Testis (tissue), 3 donors: Measurements from ENCODE around the gene PRCC. TPM values are rescaled to one million over a fixed set of nuclear protein-coding genes. Genes with fewer than 3 reads are reported as not detected.
A peak's percentile ranks its signal among the peaks of the same experiment; 100 is the strongest.

ENCODE experiments used
- DNase-seq: peaks from one replicate; pipeline ENCODE4 v3.0.0-alpha.2; 2019
- H3K27ac ChIP-seq, 2 donors: fragments of 200-600 bp; sonication (generic); one replicate each; pipeline ENCODE4 v1.5.1; 2019
- H3K27me3 ChIP-seq: fragments of 200-600 bp; sonication (generic); one replicate; pipeline ENCODE4 v1.5.1; 2019
- H3K36me3 ChIP-seq: fragments of 200-600 bp; sonication (generic); one replicate; pipeline ENCODE4 v1.5.1; 2017; ENCODE audit warnings: low read depth; ENCODE audit errors: missing control alignments
- H3K4me1 ChIP-seq: fragments of 200-600 bp; sonication (generic); one replicate; pipeline ENCODE4 v1.5.1; 2019
- H3K4me3 ChIP-seq, 2 donors: fragments of 200-600 bp; sonication (generic); one replicate each; pipeline ENCODE4 v1.5.1; 2017 to 2019
- H3K9me3 ChIP-seq: fragments of 200-600 bp; sonication (generic); one replicate; pipeline ENCODE4 v1.5.1; 2017
- POLR2A ChIP-seq: fragments of 450-650 bp; IDR thresholded peaks from one replicate; pipeline ENCODE4 v1.6.1; 2017; ENCODE audit warnings: antibody characterized with exemption, mild to moderate bottlenecking, moderate library complexity
- WGBS, 2 donors: methylation state at CpG; one replicate each; pipeline ENCODE4 v1.1.5; 2018; 5-methylcytosine and 5-hydroxymethylcytosine counted together
- intact Hi-C: fragments of 100-400 bp; cut with DNase I; formaldehyde crosslinking; loops from one replicate; pipeline ENCODE4 v1.15.1; 2023; ENCODE audit warnings: low total_unique reads
- polyA plus RNA-seq: library from polyadenylated mRNA; stranded (reverse); fragments of 350-450 nt; fragmentation: Illumina TruSeq; extraction: RNeasy Lipid Tissue Mini Kit (QIAGEN cat#74804); gene quantifications from one replicate; pipeline ENCODE4 v1.2.3, GENCODE V29; 2014; ENCODE audit warnings: low read depth, low replicate concordance; ENCODE audit not compliant: insufficient read depth
- total RNA-seq, 2 donors: library from RNA; depleted of rRNA; stranded (reverse); fragments of >200 nt; gene quantifications; one replicate each; pipeline ENCODE4 v1.2.3, GENCODE V29; 2016
- TF ChIP-seq, protein P1 (sequence below), 3 experiments: fragments of 450-650 bp in 2 of 3; fragments of 200-600 bp in 1 of 3; sonication (generic) in 1 of 3; IDR thresholded peaks; one replicate each; pipeline ENCODE4 v1.5.1; 2016 to 2019; ENCODE audit warnings: antibody characterized with exemption in 3 of 3, mild to moderate bottlenecking in 2 of 3, moderate library complexity in 1 of 3

The PRCC gene
- total and polyA plus RNA-seq, 3 donors from 2014 or later = 53.3 to 68.3 (median 62.0) TPM

DNA sequence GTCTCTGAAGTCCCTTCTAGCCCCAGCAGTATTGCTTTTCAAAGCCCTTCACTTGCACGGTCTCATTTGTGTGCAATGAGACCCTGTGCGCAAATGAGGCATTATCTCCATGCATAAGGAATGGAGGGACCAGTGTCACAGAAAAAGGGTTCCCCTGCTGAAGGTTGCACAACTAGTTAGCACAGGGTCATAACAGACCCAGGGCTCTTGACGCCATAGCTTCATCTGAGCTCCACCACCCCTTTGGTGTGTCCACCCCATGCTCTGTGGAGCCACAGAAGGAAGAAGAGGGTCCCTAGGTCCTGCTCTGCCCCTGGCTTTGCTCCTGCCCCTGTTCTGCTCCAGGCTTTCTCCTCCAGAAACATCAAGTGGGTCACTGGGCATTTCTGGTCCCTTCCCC is 36.7 kb downstream of the PRCC start:
- Histone ChIP-seq H3K4me1 (peaks cover 25% of the 10 kb centered on the region), H3K36me3 (no peaks in the 10 kb centered on the region), H3K4me3 (no peak overlapping the region), H3K27ac (no peak overlapping the region), H3K27me3 (no peaks in the 10 kb centered on the region), H3K9me3 (no peaks in the 10 kb centered on the region)
- intact Hi-C loops = no loop called here
- whole genome bisulfite sequencing, 2 donors = 44 to 73% methylated on average over 3 of the region's 3 CpGs
- no peak for TF ChIP-seq POLR2A
- DNase-seq = no peak

DNA sequence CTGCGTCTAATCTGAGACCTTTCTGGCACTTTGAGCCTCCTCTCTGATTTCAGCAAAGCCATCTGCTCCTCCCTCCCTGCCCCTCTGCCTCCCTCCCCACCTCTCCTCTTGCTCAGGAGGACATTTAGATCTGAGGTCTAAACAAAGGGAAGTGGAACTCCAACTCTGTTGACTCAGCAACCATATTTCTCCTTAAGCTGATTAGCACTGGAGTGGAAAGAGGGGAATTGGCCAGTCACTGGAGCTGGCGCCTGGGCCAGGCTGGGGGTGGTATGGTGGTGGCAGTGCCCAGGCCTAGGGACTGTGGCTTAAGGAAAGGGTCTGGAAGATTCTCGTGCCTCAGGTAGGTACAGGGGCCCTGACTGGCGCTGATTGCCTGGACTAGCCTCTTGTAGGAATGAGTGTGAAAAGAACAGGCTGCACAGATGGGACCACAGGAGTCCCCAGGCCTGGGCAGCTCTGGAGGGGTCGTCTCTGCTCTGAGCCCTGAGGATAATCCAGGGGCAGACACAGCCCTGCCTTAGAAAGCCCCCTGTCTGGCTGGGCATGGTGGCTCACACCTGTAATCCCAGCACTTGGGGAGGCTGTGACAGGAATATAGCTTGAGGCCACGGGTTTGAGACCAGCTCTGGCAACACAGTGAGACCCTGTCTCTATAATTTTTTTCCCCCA is 37.4 kb downstream of the PRCC start:
- intact Hi-C loops = no loop called here
- no peak overlapping the region for H3K4me3 ChIP-seq
- DNase-seq = no peak
- no peaks in the 10 kb centered on the region for H3K36me3 ChIP-seq
- TF ChIP-seq, protein P1, sequence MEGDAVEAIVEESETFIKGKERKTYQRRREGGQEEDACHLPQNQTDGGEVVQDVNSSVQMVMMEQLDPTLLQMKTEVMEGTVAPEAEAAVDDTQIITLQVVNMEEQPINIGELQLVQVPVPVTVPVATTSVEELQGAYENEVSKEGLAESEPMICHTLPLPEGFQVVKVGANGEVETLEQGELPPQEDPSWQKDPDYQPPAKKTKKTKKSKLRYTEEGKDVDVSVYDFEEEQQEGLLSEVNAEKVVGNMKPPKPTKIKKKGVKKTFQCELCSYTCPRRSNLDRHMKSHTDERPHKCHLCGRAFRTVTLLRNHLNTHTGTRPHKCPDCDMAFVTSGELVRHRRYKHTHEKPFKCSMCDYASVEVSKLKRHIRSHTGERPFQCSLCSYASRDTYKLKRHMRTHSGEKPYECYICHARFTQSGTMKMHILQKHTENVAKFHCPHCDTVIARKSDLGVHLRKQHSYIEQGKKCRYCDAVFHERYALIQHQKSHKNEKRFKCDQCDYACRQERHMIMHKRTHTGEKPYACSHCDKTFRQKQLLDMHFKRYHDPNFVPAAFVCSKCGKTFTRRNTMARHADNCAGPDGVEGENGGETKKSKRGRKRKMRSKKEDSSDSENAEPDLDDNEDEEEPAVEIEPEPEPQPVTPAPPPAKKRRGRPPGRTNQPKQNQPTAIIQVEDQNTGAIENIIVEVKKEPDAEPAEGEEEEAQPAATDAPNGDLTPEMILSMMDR (IDR thresholded peaks at IDR 0.05) = no peak
- no peak for TF ChIP-seq POLR2A
- no peak overlapping the region for H3K27ac ChIP-seq
- H3K4me1 ChIP-seq = peaks cover 25% of the 10 kb centered on the region
- no peaks in the 10 kb centered on the region for H3K9me3 ChIP-seq
- WGBS, 2 donors = 60 to 63% methylated on average over 5 to 6 of the region's 6 CpGs
- H3K27me3 ChIP-seq = no peaks in the 10 kb centered on the region

DNA sequence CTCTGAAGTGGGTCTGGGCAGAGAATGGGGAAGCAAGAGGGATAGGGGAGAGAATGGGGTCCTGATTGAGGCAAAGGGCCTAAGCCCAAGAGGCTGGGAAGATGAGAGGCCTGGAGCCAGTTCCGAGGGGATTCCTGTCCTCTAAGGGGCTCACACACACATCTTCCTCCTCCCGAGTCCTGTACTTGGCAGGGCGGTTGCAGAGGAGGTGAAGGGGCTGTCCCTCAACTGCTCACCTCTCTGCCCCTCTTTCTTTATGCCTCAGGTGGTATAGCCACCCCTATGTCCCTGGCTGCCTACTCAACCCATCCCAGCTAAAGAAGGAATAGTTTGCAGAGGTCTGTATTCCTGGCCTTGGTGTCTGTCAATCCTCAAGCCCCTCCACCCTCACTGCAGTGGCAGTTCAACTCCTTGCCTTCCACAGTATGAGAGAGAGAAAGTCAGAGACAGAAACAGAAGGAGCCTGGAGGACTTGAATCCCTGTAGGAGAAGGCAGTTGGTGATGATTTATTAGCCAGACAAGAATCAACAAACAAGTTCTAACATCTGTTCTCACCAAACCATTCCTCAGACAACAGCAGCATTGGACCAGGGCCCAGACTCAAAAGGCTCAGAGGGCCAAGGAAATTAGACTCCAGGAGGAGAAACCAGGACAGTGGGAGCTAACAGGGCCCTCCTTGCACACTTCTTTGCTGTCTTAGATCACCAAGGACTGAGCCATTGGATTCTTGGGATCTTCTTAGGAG is 38.6 kb downstream of the PRCC start:
- Histone ChIP-seq H3K27ac (no peak overlapping the region), H3K4me3 (no peak overlapping the region), H3K36me3 (no peaks in the 10 kb centered on the region), H3K27me3 (no peaks in the 10 kb centered on the region), H3K9me3 (no peaks in the 10 kb centered on the region), H3K4me1 (peaks cover 25% of the 10 kb centered on the region)
- intact Hi-C loops = no loop called here
- TF ChIP-seq, protein P1 (IDR thresholded peaks at IDR 0.05) = no peak
- TF ChIP-seq POLR2A = no peak
- 88 to 92% methylated on average over 3 of the region's 3 CpGs for WGBS, 2 donors
- peak; percentile 62 for DNase-seq

DNA sequence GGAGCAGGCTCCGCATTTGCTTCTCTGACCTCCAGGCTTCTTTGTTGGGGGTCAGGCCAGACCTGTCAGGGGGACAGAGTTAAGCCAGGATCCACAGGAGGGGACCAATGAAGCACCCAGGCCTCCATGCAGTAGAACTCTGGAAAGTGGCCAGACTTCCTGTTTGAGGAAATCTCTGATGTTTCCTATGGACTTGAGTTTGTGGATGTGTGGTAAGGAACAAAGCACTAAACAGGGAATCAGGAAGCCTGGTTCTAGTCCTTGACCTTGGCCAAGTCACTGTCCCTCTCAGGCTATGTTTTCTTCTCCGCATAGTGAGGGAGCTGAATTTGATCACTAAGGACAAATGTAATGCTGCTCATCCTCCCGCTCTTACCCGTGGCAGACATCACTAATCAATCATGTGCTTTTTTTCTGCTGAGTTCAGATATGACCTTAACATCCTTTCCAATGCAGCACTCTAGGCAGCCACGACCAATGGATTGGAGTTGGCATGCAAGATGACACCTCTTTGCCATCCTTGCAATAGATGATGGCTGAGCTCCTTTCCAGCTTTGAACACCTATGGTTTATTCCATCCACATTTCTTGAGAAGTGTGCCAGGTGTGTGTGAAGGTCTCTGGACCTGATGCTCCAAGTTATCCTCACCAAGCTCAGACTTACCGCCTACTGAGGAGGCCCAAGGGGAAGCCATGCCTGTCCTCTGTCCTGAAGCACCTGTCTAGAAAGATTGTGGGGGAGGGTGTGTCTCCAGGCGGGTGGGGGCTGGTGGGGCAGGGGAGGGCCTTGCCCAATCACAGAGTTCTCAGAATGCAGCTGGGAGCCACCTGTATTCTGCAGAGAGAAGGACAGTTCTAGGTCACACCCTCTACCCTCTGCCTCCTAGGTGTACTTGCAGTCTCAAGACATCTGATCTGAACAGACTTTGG is 39.4 kb downstream of the PRCC start:
- TF ChIP-seq, protein P1 (IDR thresholded peaks at IDR 0.05) = no peak
- no peak for TF ChIP-seq POLR2A
- 81 to 82% methylated on average over 6 to 7 of the region's 7 CpGs for WGBS, 2 donors
- intact Hi-C loops = no loop called here

DNA sequence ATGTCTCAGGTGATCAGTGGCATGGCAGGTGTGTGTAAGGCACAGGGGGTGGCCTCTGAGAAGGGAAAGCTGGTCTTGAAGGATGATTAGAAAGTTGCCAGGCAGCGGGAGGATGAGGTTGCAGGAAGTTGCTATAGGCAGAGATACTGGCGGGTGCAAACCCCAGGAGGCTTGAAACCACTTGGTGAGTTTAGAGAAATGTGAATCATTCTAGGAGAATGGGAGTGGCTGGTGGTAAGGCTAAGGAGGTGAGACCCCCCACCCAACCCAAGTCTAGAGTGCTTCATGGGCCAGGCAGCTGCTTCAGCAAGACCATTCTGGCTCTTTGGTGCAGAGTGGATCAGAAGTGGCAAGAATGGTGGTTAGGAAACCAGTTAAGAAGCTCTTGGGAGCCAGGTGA is 40.3 kb downstream of the PRCC start:
- intact Hi-C loops = no loop called here
- no peaks in the 10 kb centered on the region for H3K36me3 ChIP-seq
- no peaks in the 10 kb centered on the region for H3K27me3 ChIP-seq
- TF ChIP-seq, protein P1 (IDR thresholded peaks at IDR 0.05) = no peak
- TF ChIP-seq POLR2A = no peak
- H3K27ac ChIP-seq = no peak overlapping the region
- WGBS, 2 donors = 92 to 95% methylated on average over 2 of the region's 2 CpGs
- H3K9me3 ChIP-seq = no peaks in the 10 kb centered on the region
- no peak for DNase-seq
- H3K4me1 ChIP-seq = peaks cover 14% of the 10 kb centered on the region
- H3K4me3 ChIP-seq = no peak overlapping the region

More for the DNA sequence above, 39.4 kb downstream of the PRCC start:
- Histone ChIP-seq H3K36me3 (no peaks in the 10 kb centered on the region), H3K4me3 (no peak overlapping the region), H3K4me1 (peaks cover 17% of the 10 kb centered on the region), H3K9me3 (no peaks in the 10 kb centered on the region), H3K27ac (no peak overlapping the region), H3K27me3 (no peaks in the 10 kb centered on the region)
- DNase-seq = no peak
